Upper lobe of right lung (tissue), 1 donor: ENCODE data around the gene C4BPA. TPM values are rescaled to one million over a fixed set of nuclear protein-coding genes. Genes with fewer than 3 reads are reported as not detected.
A peak's percentile ranks its signal among the peaks of the same experiment; 100 is the strongest.

Source experiments
- ATAC-seq: fragments of 200-7000 bp; cut with Tn5 transposase; one replicate; pipeline ENCODE4 v1.9.1; 2020; ENCODE audit warnings: mild to moderate bottlenecking, moderate library complexity
- DNase-seq: peaks from one replicate; pipeline ENCODE4 v3.0.0-alpha.2; 2020
- H3K27ac ChIP-seq: fragments of 200-600 bp; one replicate; pipeline ENCODE4 v1.8.0; 2022
- H3K27me3 ChIP-seq: fragments of 200-600 bp; one replicate; pipeline ENCODE4 v1.8.0; 2022; ENCODE audit warnings: mild to moderate bottlenecking
- H3K36me3 ChIP-seq: fragments of 200-600 bp; one replicate; pipeline ENCODE4 v1.8.0; 2022
- H3K4me1 ChIP-seq: fragments of 200-600 bp; one replicate; pipeline ENCODE4 v1.8.0; 2022
- H3K4me3 ChIP-seq: fragments of 200-600 bp; one replicate; pipeline ENCODE4 v1.8.0; 2022; ENCODE audit warnings: mild to moderate bottlenecking
- H3K9me3 ChIP-seq: fragments of 200-600 bp; one replicate; pipeline ENCODE4 v1.8.0; 2022
- CTCF ChIP-seq: fragments of 200-600 bp; IDR thresholded peaks from one replicate; pipeline ENCODE4 v1.8.0; 2022; ENCODE audit warnings: antibody characterized with exemption
- intact Hi-C: fragments of 100-400 bp; cut with DNase I; formaldehyde crosslinking; loops from one replicate; pipeline ENCODE4 v1.11.0; 2022
- total RNA-seq: library from RNA; stranded (reverse); fragmentation: NEBNext Ultra II Directional; extraction: Animal tissue kit (Norgen Biotek cat#: 25700); gene quantifications from one replicate; pipeline ENCODE4 v1.2.1, GENCODE V29; 2021
- donor health status: DM: no; HTN: yes; CAD: no; lungs with severe emphysema.

C4BPA gene
- total RNA-seq, 1 donor from 2014 or later: 175 TPM

DNA sequence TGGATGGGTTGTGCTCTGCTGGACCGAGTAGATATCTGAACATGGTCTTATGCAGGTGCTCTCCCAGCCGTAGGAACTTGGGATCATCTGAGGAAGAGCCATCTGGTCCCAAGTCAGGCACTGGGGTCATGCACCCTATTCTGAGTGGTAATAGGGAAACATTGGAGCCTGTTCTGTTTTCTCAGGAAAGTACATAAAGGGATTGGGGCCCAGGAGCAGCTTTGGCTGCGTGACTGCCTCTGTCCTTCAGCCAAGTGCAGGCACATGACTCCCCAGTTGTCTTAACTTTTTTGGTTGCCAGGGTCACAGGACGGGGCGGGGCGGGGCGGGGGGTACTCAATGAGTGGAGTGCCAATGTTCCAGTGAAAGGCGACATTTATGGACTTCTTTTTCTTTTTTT is 39.5 kb upstream of the C4BPA start:
- Histone ChIP-seq H3K36me3 (peaks cover 67% of the 10 kb centered on the region), H3K27me3 (no peaks in the 10 kb centered on the region), H3K4me1 (peaks cover 4% of the 10 kb centered on the region), H3K4me3 (no peak overlapping the region), H3K9me3 (no peaks in the 10 kb centered on the region), H3K27ac (peak overlapping the region; percentile 60)
- TF ChIP-seq CTCF: no peak
- intact Hi-C loops: no loop called here
- DNase-seq (peak; percentile 84), ATAC-seq (peak; percentile 89)

DNA sequence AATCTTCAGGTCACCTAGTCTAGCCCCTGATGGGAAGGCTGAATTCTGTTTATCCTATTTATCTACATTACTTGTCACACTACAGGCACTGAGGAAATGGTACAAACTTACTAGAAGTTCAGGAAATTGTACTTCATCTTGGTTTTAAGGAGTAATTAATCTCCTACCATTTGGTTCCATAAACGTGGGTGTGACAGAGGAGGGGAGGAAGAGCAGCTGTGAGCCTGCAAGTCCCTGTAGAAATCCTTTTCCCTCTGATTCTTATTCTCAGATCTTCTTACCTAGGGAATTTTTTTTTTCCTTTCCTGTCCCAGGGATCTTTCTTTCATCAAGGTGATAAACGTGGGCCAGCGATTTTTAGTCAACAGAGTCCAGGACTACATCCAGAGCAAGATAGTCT is 36.8 kb upstream of the C4BPA start:
- peaks cover 4% of the 10 kb centered on the region for H3K4me1 ChIP-seq
- no peaks in the 10 kb centered on the region for H3K9me3 ChIP-seq
- DNase-seq (no peak), ATAC-seq (no peak)
- TF ChIP-seq CTCF: no peak
- H3K36me3 ChIP-seq: peaks cover 81% of the 10 kb centered on the region
- intact Hi-C loops: no loop called here
- no peaks in the 10 kb centered on the region for H3K27me3 ChIP-seq
- no peak overlapping the region for H3K4me3 ChIP-seq
- no peak overlapping the region for H3K27ac ChIP-seq

GRCh38 chr1:207067665-207068064 is 36.4 kb upstream of the C4BPA start:
- DNase-seq (no peak), ATAC-seq (no peak)
- Histone ChIP-seq H3K9me3 (no peaks in the 10 kb centered on the region), H3K4me3 (no peak overlapping the region), H3K27ac (no peak overlapping the region), H3K27me3 (no peaks in the 10 kb centered on the region), H3K4me1 (peaks cover 4% of the 10 kb centered on the region), H3K36me3 (peaks cover 81% of the 10 kb centered on the region)
- intact Hi-C loops: no loop called here
- no peak for TF ChIP-seq CTCF

- TF ChIP-seq CTCF: no peak
- intact Hi-C loops: no loop called here
- DNase-seq: no peak
- no peaks in the 10 kb centered on the region for H3K27me3 ChIP-seq
- no peaks in the 10 kb centered on the region for H3K9me3 ChIP-seq
- H3K36me3 ChIP-seq: peaks cover 74% of the 10 kb centered on the region
- ATAC-seq: peak; percentile 42
- no peak overlapping the region for H3K4me3 ChIP-seq
- peaks cover 4% of the 10 kb centered on the region for H3K4me1 ChIP-seq
- no peak overlapping the region for H3K27ac ChIP-seq
Observed at GRCh38 chr1:207069061-207069460, 35.0 kb upstream of the C4BPA start.

DNA sequence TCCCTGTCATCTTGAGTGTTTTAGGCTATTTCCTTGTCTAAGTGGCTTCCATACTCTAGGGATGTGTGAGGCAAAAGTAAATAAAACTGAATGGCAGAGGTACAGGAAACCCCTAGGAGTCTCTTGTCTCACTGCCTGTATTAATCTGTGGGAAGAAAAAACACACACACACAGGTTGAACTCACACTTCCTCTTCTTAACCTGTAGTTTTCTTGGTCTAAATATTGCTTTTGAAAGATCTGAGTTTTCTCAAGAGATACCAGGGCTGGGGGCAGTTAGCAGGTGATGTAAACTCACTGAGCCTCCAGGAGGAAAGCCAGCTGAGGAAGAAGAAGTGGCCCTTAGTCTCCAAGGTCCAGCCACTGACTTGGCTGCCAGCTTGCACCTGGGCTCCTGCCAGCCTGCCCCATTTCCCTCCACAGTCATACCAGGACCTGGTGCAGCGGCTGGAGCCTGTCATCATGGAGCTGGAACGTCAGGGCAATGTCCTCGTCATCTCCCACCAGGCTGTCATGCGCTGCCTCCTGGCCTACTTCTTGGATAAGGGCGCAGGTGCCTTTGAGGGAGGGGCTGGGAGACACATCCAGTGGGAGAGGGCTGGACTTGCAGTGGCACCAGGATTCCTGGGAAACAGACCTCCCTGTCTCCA is 34.1 kb upstream of the C4BPA start:
- ATAC-seq: no peak
- intact Hi-C loops: no loop called here
- Histone ChIP-seq H3K4me1 (peaks cover 7% of the 10 kb centered on the region), H3K36me3 (peaks cover 77% of the 10 kb centered on the region), H3K9me3 (no peaks in the 10 kb centered on the region), H3K27ac (no peak overlapping the region), H3K27me3 (no peaks in the 10 kb centered on the region), H3K4me3 (no peak overlapping the region)
- no peak for TF ChIP-seq CTCF
- no peak for DNase-seq

GRCh38 chr1:207070811-207071210 is 33.2 kb upstream of the C4BPA start:
- no peak for TF ChIP-seq CTCF
- intact Hi-C loops: no loop called here
- Histone ChIP-seq H3K4me3 (no peak overlapping the region), H3K27me3 (no peaks in the 10 kb centered on the region), H3K36me3 (peaks cover 74% of the 10 kb centered on the region), H3K27ac (no peak overlapping the region), H3K9me3 (no peaks in the 10 kb centered on the region), H3K4me1 (peaks cover 7% of the 10 kb centered on the region)
- ATAC-seq: peak; percentile 33
- DNase-seq: no peak
